Measurements from ENCODE around the gene G6PD. TPM values are rescaled to one million over a fixed set of nuclear protein-coding genes. Genes with fewer than 3 reads are reported as not detected.

The G6PD gene
- total RNA-seq, 4 donors from 2014 or later = 14.0 to 65.2 (median 43.1) TPM

DNA sequence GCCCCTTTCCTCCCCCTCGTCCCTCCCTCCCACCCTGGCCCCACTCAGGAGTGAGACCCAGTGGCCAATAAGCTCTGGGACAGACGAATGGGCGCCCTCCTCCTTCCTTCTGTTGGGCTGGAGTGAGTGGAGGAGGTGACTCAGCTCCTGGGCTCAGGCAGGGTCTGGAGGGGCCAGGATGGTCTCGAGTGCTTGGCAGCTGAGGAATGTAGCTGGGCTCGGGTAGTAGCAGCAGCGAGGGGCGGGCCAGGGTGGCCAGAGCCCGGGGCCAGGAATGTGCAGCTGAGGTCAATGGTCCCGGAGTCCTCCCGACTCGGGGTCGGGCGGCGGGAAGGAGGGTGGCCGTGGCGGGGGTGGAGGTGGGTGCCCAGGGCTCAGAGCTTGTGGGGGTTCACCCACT, 15.0 kb downstream of the G6PD start:
- Histone ChIP-seq H3K27ac (no peak overlapping the region), H3K36me3 (peaks cover 0 to 14% (median 0%) of the 10 kb centered on the region in 3 donors), H3K4me1 (peaks cover 0 to 9% (median 3%) of the 10 kb centered on the region in 4 donors), H3K4me3 (no peak overlapping the region), H3K9me3 (no peaks in the 10 kb centered on the region), H3K27me3 (no peaks in the 10 kb centered on the region)
- TF ChIP-seq, protein P1, sequence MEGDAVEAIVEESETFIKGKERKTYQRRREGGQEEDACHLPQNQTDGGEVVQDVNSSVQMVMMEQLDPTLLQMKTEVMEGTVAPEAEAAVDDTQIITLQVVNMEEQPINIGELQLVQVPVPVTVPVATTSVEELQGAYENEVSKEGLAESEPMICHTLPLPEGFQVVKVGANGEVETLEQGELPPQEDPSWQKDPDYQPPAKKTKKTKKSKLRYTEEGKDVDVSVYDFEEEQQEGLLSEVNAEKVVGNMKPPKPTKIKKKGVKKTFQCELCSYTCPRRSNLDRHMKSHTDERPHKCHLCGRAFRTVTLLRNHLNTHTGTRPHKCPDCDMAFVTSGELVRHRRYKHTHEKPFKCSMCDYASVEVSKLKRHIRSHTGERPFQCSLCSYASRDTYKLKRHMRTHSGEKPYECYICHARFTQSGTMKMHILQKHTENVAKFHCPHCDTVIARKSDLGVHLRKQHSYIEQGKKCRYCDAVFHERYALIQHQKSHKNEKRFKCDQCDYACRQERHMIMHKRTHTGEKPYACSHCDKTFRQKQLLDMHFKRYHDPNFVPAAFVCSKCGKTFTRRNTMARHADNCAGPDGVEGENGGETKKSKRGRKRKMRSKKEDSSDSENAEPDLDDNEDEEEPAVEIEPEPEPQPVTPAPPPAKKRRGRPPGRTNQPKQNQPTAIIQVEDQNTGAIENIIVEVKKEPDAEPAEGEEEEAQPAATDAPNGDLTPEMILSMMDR (IDR thresholded peaks at IDR 0.05) = no peak
- no peak for TF ChIP-seq POLR2A (IDR thresholded peaks at IDR 0.05)
- no peak for DNase-seq

DNA sequence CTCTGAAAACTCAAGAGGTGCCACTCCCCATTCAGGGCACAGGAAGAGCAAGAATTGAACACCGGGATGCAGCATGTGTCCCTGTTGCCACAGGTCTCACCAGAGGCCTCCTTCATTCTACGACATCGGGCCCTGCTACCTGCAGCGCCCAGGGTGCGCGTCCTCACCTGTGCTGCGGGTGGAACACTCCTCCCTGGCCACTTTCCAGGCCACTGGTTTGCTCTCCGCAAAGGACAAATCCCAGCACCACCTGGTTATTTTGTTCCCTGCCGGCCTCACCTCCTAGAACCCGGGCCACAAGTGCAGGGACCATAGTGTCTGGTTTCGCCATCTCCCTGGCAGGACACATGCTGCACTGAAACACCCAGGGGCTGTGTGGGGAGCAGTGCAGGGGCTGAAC, 16.4 kb downstream of the G6PD start:
- peaks cover 0 to 9% (median 3%) of the 10 kb centered on the region in 4 donors for H3K4me1 ChIP-seq
- H3K27ac ChIP-seq = no peak overlapping the region
- no peaks in the 10 kb centered on the region for H3K9me3 ChIP-seq
- H3K36me3 ChIP-seq = peaks cover 0 to 10% (median 0%) of the 10 kb centered on the region in 3 donors
- no peak for TF ChIP-seq POLR2A (IDR thresholded peaks at IDR 0.05)
- TF ChIP-seq, protein P1 (IDR thresholded peaks at IDR 0.05) = no peak
- no peak overlapping the region for H3K4me3 ChIP-seq
- no peak for DNase-seq
- H3K27me3 ChIP-seq = no peaks in the 10 kb centered on the region

DNA sequence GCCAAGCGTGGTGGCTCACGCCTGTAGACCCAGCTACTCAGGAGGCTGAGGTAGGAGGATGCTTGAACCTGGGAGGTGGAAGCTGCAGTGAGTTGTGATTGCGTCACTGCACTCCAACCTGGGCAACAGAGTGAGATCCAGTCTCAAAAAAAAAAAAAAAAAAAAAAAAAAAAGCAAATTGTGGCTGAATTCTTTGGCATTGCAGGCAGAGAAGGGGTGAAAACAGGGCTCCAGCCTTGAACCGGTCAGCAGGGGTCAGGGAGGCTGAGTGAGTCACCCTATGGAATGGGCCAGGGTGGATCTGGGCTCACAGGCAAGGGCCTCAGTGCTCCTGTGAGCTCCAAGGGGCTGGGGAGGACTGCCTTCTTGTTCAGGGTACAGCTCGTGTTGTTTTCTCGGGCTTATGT, 17.4 kb downstream of the G6PD start:
- TF ChIP-seq, protein P1 (IDR thresholded peaks at IDR 0.05) = no peak
- TF ChIP-seq POLR2A (IDR thresholded peaks at IDR 0.05) = no peak
- Histone ChIP-seq H3K27me3 (no peaks in the 10 kb centered on the region), H3K4me3 (no peak overlapping the region), H3K36me3 (peaks cover 0 to 10% (median 0%) of the 10 kb centered on the region in 3 donors), H3K27ac (no peak overlapping the region), H3K4me1 (peaks cover 0 to 4% (median under 1%) of the 10 kb centered on the region in 4 donors), H3K9me3 (no peaks in the 10 kb centered on the region)
- DNase-seq = no peak

DNA sequence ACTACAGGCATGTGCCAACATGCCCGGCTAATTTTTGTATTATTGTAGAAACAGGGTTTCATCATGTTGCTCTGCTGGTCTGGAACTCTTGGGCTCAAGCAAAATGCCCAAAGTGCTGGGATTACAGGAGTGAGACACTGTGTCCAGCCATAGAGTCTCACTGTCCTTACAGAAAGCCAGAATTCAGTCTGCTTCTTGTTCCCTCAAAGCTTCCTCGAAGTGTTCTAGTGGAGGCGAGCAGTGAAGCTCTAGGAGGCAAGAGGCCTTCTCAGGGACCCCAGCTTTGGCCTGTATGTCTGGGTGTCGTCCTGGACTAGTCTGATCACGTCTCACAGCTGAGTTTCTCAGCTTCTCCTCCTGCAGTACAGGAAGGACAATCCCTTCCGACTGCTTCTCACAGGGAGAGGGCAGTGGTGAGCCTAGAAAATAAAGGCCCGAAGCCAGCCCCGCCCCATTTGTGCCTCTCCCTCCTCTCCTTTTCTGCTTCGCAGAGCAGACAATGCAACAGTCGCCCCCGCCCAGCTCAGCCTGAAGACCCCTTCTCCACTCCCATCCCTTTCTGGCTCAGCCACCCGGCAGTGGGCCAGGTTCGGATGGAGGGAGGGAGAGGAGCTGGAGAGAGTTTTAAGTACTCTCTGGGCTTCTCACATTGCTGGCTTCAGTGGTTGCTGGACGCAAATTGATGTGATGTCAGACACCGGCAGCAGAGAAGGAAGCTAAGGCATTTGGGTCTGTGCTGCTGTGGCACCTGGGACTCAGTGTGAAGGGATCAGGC, 19.6 kb downstream of the G6PD start:
- no peak for TF ChIP-seq POLR2A (IDR thresholded peaks at IDR 0.05)
- TF ChIP-seq, protein P1 (IDR thresholded peaks at IDR 0.05) = peak in 5 of 6 experiments; percentile 23 to 61 (median 57)
- Histone ChIP-seq H3K4me3 (peak overlapping the region in 2 of 4 donors; percentile 39 to 42), H3K36me3 (peaks cover 0 to 4% (median 0%) of the 10 kb centered on the region in 3 donors), H3K27ac (peak overlapping the region; percentile 49 to 73 (median 66)), H3K27me3 (no peaks in the 10 kb centered on the region), H3K4me1 (peaks cover 0 to 4% (median 0%) of the 10 kb centered on the region in 4 donors), H3K9me3 (no peaks in the 10 kb centered on the region)
- peak; percentile 71 to 90 (median 80) for DNase-seq

DNA sequence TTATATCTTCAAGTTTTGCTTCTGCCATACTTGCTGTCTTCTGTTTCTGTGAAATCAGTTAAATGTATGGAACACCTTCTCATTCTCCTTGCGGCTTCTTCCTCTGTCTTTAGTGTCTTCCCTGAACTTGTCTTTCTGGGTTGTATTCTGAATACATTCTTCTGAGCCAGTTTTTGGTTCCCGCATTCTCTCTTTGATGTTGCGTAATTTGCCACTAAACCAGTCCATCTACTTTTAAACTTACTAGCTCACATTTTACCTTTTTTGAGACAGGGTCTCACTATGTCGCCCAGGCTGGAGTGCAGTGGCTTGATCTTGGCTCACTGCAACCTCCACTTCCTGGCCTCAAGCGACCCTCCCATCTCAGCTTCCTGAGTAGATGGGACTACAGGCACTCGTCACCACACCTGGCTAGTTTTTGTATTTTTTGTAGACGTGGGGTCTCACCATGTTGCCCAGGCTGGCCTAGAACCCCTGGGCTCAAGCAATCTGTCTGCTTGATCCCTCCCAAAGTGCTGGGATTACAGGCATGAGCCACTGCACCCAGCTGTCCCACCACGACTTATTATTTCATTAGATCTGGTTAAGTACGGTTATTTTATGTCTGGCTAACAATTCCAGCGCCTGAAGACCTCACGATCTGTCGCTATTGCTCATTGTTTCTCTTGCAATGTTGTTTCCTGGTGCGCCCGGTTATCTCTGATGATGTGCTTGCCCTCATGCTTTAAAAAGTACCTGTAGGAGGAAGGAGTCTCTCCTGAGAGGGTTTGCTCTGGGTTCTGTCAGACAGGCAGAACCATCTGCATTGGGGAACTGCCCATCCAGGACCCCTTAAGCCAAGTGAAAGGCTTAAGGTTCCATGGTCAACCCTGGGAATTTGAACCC, 20.8 kb downstream of the G6PD start:
- no peak overlapping the region for H3K27ac ChIP-seq

More for the DNA sequence above, 20.8 kb downstream of the G6PD start:
- Histone ChIP-seq H3K36me3 (no peaks in the 10 kb centered on the region), H3K4me1 (peaks cover 0 to 4% (median 0%) of the 10 kb centered on the region in 4 donors), H3K4me3 (no peak overlapping the region), H3K9me3 (no peaks in the 10 kb centered on the region), H3K27me3 (no peaks in the 10 kb centered on the region)
- TF ChIP-seq POLR2A (IDR thresholded peaks at IDR 0.05) = no peak
- TF ChIP-seq, protein P1 (IDR thresholded peaks at IDR 0.05) = no peak
- DNase-seq = no peak
